ENCODE data around the gene RMND1.

DNA sequence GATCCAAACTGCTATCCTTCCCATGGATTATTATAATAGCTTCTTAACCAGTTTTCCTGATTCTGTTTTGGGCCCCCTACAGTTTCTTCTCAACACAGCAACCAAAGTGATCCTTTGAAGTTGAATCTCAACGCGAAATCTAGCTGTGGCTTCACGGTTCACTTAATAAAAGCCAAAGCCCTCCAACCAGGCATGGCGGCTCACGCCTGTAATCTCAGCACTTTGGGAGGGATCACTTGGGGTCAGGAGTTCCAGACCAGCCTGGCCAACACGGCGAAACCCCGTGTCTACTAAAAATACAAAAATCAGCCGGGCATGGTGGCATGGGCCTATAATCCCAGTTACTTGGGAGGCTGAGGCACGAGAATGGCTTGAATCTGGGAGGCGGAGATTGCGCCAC, 3.3 kb downstream of the RMND1 start:
- TF ChIP-seq, protein P1, sequence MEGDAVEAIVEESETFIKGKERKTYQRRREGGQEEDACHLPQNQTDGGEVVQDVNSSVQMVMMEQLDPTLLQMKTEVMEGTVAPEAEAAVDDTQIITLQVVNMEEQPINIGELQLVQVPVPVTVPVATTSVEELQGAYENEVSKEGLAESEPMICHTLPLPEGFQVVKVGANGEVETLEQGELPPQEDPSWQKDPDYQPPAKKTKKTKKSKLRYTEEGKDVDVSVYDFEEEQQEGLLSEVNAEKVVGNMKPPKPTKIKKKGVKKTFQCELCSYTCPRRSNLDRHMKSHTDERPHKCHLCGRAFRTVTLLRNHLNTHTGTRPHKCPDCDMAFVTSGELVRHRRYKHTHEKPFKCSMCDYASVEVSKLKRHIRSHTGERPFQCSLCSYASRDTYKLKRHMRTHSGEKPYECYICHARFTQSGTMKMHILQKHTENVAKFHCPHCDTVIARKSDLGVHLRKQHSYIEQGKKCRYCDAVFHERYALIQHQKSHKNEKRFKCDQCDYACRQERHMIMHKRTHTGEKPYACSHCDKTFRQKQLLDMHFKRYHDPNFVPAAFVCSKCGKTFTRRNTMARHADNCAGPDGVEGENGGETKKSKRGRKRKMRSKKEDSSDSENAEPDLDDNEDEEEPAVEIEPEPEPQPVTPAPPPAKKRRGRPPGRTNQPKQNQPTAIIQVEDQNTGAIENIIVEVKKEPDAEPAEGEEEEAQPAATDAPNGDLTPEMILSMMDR (IDR thresholded peaks at IDR 0.05) = no peak
- TF ChIP-seq, protein P2, sequence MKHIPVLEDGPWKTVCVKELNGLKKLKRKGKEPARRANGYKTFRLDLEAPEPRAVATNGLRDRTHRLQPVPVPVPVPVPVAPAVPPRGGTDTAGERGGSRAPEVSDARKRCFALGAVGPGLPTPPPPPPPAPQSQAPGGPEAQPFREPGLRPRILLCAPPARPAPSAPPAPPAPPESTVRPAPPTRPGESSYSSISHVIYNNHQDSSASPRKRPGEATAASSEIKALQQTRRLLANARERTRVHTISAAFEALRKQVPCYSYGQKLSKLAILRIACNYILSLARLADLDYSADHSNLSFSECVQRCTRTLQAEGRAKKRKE (CRISPR knock-in tag; IDR thresholded peaks at IDR 0.05; ENCODE audit: low read depth) = no peak
- TF ChIP-seq ZFP36 (IDR thresholded peaks at IDR 0.05; ENCODE audit: borderline replicate concordance, partially characterized antibody) (no peak), NR3C1 (IDR thresholded peaks at IDR 0.05) (no peak), SMC3 (IDR thresholded peaks at IDR 0.05) (no peak), NPAS2 (CRISPR knock-in tag; IDR thresholded peaks at IDR 0.05; ENCODE audit: borderline replicate concordance) (no peak), POLR2A (IDR thresholded peaks at IDR 0.05; ENCODE audit: low read length) (no peak), CEBPB (IDR thresholded peaks at IDR 0.05) (no peak), MYC (IDR thresholded peaks at IDR 0.05; ENCODE audit: borderline replicate concordance, low read length) (no peak), ESRRA (IDR thresholded peaks at IDR 0.05; ENCODE audit: borderline replicate concordance, low read length) (no peak), KDM1A (IDR thresholded peaks at IDR 0.05; ENCODE audit: low read depth) (no peak)
- TF ChIP-seq, protein P3, sequence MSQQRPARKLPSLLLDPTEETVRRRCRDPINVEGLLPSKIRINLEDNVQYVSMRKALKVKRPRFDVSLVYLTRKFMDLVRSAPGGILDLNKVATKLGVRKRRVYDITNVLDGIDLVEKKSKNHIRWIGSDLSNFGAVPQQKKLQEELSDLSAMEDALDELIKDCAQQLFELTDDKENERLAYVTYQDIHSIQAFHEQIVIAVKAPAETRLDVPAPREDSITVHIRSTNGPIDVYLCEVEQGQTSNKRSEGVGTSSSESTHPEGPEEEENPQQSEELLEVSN (IDR thresholded peaks at IDR 0.05; ENCODE audit: borderline replicate concordance, low read depth) = no peak
